ENCODE data around the gene RFFL. TPM values are rescaled to one million over a fixed set of nuclear protein-coding genes. Genes with fewer than 3 reads are reported as not detected.

The RFFL gene
- total RNA-seq, 1 experiment from 2014 or later: 37.7 TPM

GRCh38 chr17:34981538-34982241 lies 81.8 kb downstream of the RFFL start:
- Histone ChIP-seq H3K27ac (ENCODE audit: low read length) (peak overlapping the region; percentile 89), H3K27me3 (ENCODE audit: low read length) (no peaks in the 10 kb centered on the region), H3F3A (ENCODE audit: low read length, unreplicated experiment) (no peaks in the 10 kb centered on the region), H3K79me2 (ENCODE audit: low read length) (peaks cover 37% of the 10 kb centered on the region), H3K4me2 (ENCODE audit: low read length) (peak overlapping the region; percentile 96), H3K9ac (ENCODE audit: low read length) (peak overlapping the region; percentile 99), H3K9me2 (replicated peaks; ENCODE audit: low read length) (no peaks in the 10 kb centered on the region), H3K4me1 (ENCODE audit: insufficient read depth, low read length) (peaks cover 19% of the 10 kb centered on the region), H3K36me3 (ENCODE audit: low read depth, low read length) (peaks cover 3% of the 10 kb centered on the region), H3K9me3 (ENCODE audit: low read length) (no peaks in the 10 kb centered on the region), H2AFZ (ENCODE audit: low read length) (peak overlapping the region; percentile 89; the same call in 1 of the 2 replicates), H3K4me3 (ENCODE audit: low read length) (peak overlapping the region; percentile 91), H4K20me1 (ENCODE audit: low read length) (no peaks in the 10 kb centered on the region)
- ChIA-PET CTCF (no interaction called here), POLR2A (ENCODE audit: unreplicated experiment) (interaction anchor here (0.6 kb wide), 1 partner anchor 30 kb away, joined by 3 read pairs; no protein-coding TSS in a partner anchor)
- no peak for TF ChIP-seq EZH2phosphoT487 (IDR thresholded peaks at IDR 0.05; ENCODE audit: borderline replicate concordance, low read length)
- TF ChIP-seq EZH2 (IDR thresholded peaks at IDR 0.05; ENCODE audit: low read length, unreplicated experiment): no peak
- no peak for TF ChIP-seq CTCF (conservative IDR thresholded peaks at IDR 0.05; ENCODE audit: low read depth, low read length)
- intact Hi-C loops (cut with micrococcal nuclease): loop anchor here (5.0 kb wide), 1 partner anchor 136 kb away; the partner anchor contains the start of gene RAD51D
- no TSS peak for BruUV-seq (replicated peaks)
- ATAC-seq (no peak), DNase-seq (no peak)

GRCh38 chr17:34980681-34981537 lies 82.6 kb downstream of the RFFL start:
- ATAC-seq: peak; percentile 84
- H3K4me3 ChIP-seq (ENCODE audit: low read length): peak overlapping the region; percentile 91
- H2AFZ ChIP-seq (ENCODE audit: low read length): peak overlapping the region; percentile 89
- no peaks in the 10 kb centered on the region for H3K27me3 ChIP-seq (ENCODE audit: low read length)
- no peaks in the 10 kb centered on the region for H3F3A ChIP-seq (ENCODE audit: low read length, unreplicated experiment)
- H3K9me2 ChIP-seq (replicated peaks; ENCODE audit: low read length): no peaks in the 10 kb centered on the region
- intact Hi-C loops (cut with micrococcal nuclease): loop anchor here (5.0 kb wide), 1 partner anchor 136 kb away; the partner anchor contains the start of gene RAD51D
- peaks cover 3% of the 10 kb centered on the region for H3K36me3 ChIP-seq (ENCODE audit: low read depth, low read length)
- H3K79me2 ChIP-seq (ENCODE audit: low read length): peaks cover 37% of the 10 kb centered on the region
- ChIA-PET POLR2A (ENCODE audit: unreplicated experiment) (interaction anchor here (0.6 kb wide), 1 partner anchor 29 kb away, joined by 3 read pairs; no protein-coding TSS in a partner anchor), CTCF (interaction anchor here (0.5 kb wide), 1 partner anchor 257 kb away, joined by 3 read pairs; no protein-coding TSS in a partner anchor)
- TF ChIP-seq EZH2phosphoT487 (IDR thresholded peaks at IDR 0.05; ENCODE audit: borderline replicate concordance, low read length): no peak
- peak; percentile 51; the same call in 1 of the 2 replicates for TF ChIP-seq CTCF (conservative IDR thresholded peaks at IDR 0.05; ENCODE audit: low read depth, low read length)
- H3K9me3 ChIP-seq (ENCODE audit: low read length): no peaks in the 10 kb centered on the region
- peak overlapping the region; percentile 99 for H3K9ac ChIP-seq (ENCODE audit: low read length)
- peak overlapping the region; percentile 96 for H3K4me2 ChIP-seq (ENCODE audit: low read length)
- no peaks in the 10 kb centered on the region for H4K20me1 ChIP-seq (ENCODE audit: low read length)
- TSS peak; percentile 64 for BruUV-seq (replicated peaks)
- DNase-seq: peak; percentile 60
- H3K27ac ChIP-seq (ENCODE audit: low read length): peak overlapping the region; percentile 89
- peaks cover 19% of the 10 kb centered on the region for H3K4me1 ChIP-seq (ENCODE audit: insufficient read depth, low read length)

Measured in PC-3 (cell line).